GM04503 (cell line): ENCODE results near the gene CACNA2D1.

ENCODE experiments used
- DNase-seq: peaks from one replicate; pipeline ENCODE4 v3.0.0-alpha.2; 2012; ENCODE audit warnings: low read depth

Gene CACNA2D1

DNA sequence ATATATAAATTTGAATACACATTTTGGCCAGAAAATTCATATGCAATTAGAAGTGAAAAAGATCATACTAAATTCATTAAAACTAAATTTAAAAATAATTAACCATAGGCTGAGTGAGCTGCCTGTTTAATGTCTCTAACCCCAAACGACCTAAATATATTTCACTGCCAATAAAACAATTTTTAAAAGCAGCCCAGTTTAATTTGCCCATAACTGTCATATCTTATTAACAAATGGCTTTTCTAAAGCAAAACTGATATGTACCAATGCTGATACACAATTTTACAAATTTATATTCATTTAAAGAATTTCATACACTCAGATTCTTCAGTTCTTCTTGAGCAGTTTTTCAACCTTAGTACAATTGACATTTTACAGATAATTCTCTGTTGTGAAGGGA is 99.9 kb downstream of the CACNA2D1 start:
- no peak for DNase-seq

GRCh38 chr7:82339958-82340357 is 103.6 kb downstream of the CACNA2D1 start:
- no peak for DNase-seq

DNA sequence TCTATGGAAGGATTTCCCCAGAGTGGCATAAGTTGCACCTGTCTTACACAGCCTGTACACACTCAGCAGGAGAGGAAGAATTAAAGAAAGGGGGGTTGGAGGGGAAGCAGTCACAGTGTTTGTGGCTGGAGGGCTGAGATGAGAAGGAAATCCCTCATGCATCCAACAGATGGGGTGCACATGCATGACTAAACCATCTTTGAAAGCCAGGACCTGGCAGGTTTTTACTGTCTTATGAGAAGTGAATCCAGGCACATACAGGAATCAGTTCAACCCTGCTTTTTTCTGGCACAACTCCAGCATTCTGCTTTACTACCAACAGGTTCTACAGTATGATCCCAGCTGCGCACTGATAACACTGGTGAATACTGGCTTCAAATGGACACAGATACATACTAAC is 107.7 kb downstream of the CACNA2D1 start:
- DNase-seq, result no peak

DNA sequence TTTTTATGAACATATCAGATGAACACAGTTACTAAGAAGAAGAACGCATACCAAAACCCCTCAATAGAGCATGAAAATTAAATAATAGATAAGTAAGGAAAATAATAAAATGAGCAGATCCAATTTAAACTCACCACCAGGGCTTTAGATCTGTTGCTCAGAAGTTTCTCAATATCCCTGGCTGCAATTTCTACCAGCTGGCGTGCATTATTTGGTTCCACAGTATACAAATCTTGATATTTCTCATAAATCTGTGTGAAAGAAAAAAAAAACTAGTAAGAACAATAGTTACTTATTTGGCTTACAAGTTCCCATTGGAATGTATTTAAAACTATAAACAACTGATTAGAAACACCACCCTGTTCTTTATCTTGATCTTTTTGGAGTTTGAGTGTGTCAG is 108.6 kb downstream of the CACNA2D1 start:
- DNase-seq, result no peak

DNA sequence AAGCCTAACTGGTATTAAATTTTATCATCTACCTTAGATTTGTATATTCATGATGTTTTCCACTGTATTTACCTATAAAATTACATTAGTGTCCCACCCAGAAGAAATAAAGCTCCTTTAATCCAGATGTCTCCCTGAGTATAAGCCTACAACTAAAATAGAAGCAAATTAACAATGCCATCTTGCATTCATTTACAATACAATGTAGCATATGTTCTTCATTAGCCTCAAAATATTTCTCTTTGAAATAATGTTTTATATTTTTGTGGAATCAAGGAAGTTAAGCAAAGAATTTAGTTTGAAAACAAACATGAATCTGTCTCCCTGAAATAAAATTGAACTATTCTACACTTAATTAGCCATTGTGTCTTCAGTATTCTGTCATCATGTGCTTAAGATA is 112.3 kb downstream of the CACNA2D1 start:
- DNase-seq, result no peak

DNA sequence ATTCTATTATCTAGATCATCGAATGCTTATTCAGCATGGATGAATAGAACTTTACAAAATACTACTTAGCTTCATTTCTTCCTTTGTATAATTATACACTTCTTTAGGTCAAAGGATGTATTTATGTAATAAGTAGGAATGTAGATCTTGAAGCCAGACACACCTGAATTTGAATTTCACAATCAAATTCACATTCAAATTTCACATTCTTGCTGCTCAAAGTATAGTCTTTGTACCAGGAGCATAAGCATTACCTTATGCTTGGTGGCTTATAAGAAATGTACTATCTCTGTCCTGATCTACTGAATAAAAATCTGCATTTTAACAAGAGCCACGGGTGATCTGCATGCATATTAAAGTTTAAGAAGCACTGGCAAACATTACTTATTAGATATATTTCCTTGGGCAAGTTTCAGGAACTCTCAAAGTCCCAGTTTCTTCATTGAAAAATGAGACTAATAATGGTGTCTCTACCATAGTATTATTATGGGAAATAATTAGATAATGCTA is 112.8 kb downstream of the CACNA2D1 start:
- no peak for DNase-seq

DNA sequence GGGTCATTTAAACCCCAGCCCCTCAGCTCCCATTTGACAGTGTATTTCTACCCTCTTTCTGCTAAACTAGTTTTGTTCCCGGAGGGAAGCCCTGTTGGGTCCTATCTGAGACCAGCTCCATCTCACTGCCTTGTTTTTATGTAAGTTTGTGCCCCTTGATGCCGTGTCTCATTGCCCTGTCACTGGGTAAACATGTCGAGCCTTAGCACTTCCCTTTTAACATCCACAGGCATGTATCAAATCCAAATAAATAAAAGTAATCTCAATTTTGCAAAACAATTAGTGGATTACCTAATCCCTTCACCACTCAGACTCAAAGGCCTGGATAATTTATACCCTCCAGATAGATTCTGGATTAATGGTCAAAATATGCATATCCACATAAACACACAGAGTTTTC is 115.7 kb downstream of the CACNA2D1 start:
- DNase-seq, result no peak

DNA sequence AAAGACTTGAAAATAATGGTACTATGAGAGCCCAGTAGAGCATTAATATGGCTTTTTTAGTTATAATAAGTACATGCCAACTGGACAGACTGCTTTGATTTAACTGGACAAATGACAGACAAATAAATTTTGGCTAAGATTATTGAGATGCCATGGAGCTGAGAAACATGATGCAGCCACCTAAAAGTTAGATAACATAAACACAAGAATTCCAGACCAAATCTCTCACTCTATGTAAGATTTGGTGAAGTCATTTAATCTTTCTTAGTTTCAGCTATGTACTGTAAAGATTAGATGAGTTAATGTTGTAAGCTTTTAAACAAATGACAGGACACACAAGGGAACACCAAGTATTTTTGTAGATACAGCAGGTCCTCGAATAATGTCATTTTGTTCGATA is 118.2 kb downstream of the CACNA2D1 start:
- DNase-seq, result no peak

DNA sequence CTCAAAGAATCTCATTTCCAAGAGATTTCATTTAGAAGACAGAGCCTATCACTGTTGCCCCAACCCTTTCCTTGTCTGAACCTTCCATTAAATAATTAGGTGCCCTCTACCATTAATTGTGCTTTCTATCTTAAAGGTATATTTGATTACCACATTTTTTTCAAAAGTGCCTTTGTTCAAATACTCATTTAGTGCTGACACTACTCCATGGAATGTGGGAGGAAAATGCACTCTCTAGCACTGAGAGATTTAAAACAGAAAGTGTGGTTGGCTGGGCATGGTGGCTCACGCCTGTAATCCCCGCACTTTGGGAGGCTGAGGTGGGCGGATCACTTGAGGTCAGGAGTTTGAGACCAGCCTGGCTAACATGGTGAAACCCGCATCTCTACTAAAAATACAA is 119.8 kb downstream of the CACNA2D1 start:
- no peak for DNase-seq

GRCh38 chr7:82319674-82320118 is 123.9 kb downstream of the CACNA2D1 start:
- DNase-seq, result peak; percentile 57

DNA sequence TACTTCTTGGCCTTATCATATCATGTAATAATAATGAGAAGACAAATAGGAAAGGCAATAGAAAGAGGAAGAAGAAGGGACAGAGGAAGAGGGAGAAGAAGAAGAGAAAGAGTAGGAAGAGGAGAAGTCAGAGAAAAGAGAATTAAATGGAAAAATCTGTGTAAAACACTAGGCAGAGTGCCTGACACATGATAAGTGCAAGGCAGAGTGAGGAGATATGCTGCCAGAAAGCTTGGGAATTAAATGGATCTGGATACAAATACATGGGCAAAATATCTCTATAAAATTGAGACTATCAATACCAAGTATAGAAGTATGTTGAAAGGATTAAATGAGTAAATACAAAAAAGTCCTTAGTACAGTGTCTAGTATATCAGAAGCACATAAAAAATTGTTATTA is 124.8 kb downstream of the CACNA2D1 start:
- DNase-seq, result no peak

GRCh38 chr7:82317760-82318159 is 125.8 kb downstream of the CACNA2D1 start:
- no peak for DNase-seq

DNA sequence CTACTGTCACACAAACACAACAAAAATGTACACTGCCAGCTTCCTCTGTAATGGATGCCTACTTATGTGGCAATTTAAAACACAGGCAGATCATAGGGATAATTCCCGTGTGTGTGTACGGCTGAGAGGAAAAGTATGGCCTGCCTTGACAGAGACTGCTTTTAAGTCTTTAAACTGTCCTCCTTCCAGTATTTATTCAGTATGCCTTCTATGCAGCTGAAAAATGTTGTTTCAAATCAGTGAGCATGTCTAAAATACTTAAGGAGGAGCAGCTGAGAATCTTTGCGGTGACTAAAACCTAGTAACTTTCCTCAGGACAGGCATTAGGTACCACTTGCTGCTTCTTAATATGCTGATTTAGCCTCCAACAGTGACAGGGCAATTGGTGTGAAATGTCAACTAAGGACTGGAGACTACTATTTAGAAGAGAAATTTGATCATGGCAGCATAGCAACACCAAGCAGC is 126.3 kb downstream of the CACNA2D1 start:
- DNase-seq, result no peak

- no peak for DNase-seq
Observed at GRCh38 chr7:82313269-82313668, 130.3 kb downstream of the CACNA2D1 start.

DNA sequence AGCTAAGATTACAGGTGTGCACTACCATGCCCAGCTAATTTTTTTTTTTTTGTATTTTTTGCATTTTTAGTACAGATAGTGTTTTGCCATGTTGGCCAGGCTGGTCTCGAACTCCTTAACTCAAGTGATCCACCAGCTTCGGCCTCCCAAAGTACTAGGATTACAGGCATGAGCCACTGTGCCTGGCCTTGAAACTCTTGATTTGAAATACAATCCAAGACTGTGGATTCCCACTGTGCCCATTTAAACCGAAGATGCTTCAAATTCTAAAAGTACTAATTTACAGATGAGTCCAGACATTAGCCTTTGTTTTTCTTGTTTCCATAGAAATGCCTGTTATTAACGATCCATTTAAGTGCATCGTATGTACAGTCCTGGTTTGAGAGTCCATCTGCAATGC is 130.9 kb downstream of the CACNA2D1 start:
- DNase-seq, result no peak

- DNase-seq, result no peak
Observed at GRCh38 chr7:82305347-82306005, 138.1 kb downstream of the CACNA2D1 start.

GRCh38 chr7:82294865-82295264 is 148.7 kb downstream of the CACNA2D1 start:
- DNase-seq, result no peak

- peak; percentile 23 for DNase-seq
Observed at GRCh38 chr7:82294382-82294784, 149.2 kb downstream of the CACNA2D1 start.

- no peak for DNase-seq
Observed at GRCh38 chr7:82293467-82293866, 150.1 kb downstream of the CACNA2D1 start.

DNA sequence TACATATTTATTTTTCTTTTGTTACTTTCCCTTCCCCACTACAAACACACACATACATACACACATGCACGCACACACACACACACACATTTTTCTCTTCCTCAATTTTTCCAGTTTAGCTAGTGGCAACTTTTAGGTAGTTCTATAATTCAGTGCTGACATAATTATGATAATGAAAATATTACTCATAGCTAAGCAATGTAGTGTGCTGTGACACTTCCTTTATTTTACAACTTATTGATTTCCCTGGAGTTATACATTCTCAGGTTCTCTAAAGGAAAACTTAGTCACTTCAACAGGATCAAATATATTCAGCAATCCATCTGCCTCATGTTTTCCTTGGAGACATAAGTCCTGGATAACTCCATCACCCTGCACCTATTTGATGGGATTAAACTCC is 151.6 kb downstream of the CACNA2D1 start:
- no peak for DNase-seq

DNA sequence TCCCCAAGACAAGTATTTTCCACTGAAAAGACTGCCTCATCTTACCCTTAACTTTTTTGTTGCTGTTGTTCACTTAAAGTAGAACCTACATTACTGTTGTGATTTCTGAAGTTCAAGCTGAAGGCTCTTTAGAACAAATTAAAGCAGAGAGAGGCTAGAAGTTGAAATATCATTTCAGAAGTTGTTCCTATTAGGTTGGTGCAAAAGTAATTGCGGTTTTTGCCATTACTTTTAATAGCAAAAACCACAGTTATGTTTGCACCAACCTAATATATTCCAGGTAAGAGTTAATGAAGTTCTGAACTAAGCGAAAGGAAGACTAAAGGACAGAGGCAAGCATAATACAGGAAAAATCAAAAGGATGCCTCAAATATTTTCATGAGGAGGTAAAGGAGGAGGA is 153.7 kb downstream of the CACNA2D1 start:
- no peak for DNase-seq

DNA sequence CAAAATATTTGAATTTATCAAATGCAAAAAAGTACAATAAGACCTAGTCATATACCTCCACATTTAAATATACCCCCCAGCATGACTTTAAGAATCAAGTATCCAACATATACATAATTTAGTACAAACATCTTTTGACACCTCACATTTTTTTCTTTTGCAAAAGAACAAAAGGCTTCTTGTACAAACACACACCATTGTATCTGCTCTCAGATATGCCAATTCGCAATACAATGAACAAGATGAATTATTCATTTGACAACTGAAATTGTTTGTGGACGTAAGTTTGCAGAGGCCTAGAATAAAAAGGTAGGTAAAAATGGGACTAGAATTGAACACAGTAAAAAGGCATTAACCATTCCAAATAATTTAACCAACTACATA is 154.4 kb downstream of the CACNA2D1 start:
- DNase-seq, result no peak

DNA sequence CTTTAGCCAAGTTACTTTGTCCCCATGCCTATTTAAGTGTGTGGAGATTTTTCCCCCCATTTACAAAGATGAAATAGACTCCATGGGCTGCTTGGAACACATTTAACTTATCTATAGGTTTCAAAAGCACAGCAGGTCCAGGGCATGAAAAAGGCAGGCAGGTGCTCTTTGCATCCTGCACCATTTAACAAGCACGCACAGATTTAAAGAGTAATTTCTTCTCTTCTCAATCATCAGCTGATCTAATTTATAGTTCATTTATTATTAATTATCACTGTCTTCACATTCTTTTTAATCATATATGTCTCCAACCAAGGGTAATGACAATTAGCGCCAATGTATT is 156.8 kb downstream of the CACNA2D1 start:
- no peak for DNase-seq

GRCh38 chr7:82286096-82286797 is 157.3 kb downstream of the CACNA2D1 start:
- DNase-seq, result no peak
